IPS DF 19.7 (cell line): ENCODE results near the gene DBX2.
"Not testable (repeated sequence)": the region's sequence is repeated elsewhere in the genome, so short reads cannot be mapped to it uniquely, and the experiment has no call there.

Source experiments
- DNase-seq: peaks from one replicate; pipeline ENCODE4 v3.0.0-alpha.2; 2013; ENCODE audit warnings: low read depth, low spot score

The DBX2 gene

GRCh38 chr12:45050751-45051571 lies at the start of gene DBX2:
Gene DBX2 (minus strand): TSS chr12:45051099. CDS start chr12:45050927, 172 bp downstream.
- no peak for DNase-seq

- DNase-seq: no peak
Observed at GRCh38 chr12:45098766-45099165, 47.9 kb upstream of the DBX2 start.

- DNase-seq: not testable (repeated sequence)
Observed at GRCh38 chr12:45095417-45095816, 44.5 kb upstream of the DBX2 start.

- no peak for DNase-seq
Observed at GRCh38 chr12:45093051-45093450, 42.2 kb upstream of the DBX2 start.

- no peak for DNase-seq
Observed at GRCh38 chr12:45089411-45090075, 38.6 kb upstream of the DBX2 start.

GRCh38 chr12:45088608-45089007 lies 37.7 kb upstream of the DBX2 start:
- no peak for DNase-seq

- DNase-seq: not testable (repeated sequence)
Observed at GRCh38 chr12:45084248-45084647, 33.3 kb upstream of the DBX2 start.

GRCh38 chr12:45077251-45077650 lies 26.4 kb upstream of the DBX2 start:
- DNase-seq: peak; percentile 5

GRCh38 chr12:45076417-45077026 lies 25.6 kb upstream of the DBX2 start:
- peak; percentile 71 for DNase-seq

- DNase-seq: no peak
Observed at GRCh38 chr12:45075587-45076282, 24.8 kb upstream of the DBX2 start.

GRCh38 chr12:45065125-45065626 lies 14.3 kb upstream of the DBX2 start:
- DNase-seq: no peak

GRCh38 chr12:45060976-45061375 lies 10.1 kb upstream of the DBX2 start:
- no peak for DNase-seq

- DNase-seq: no peak
Observed at GRCh38 chr12:45051572-45052125, 750 bp upstream of the DBX2 start.

- no peak for DNase-seq
Observed at GRCh38 chr12:45049912-45050750, 768 bp downstream of the DBX2 start.

- no peak for DNase-seq
Observed at GRCh38 chr12:45042599-45042998, 8.3 kb downstream of the DBX2 start.

GRCh38 chr12:45040977-45041376 lies 9.9 kb downstream of the DBX2 start:
- no peak for DNase-seq

- no peak for DNase-seq
Observed at GRCh38 chr12:45039757-45040156, 11.1 kb downstream of the DBX2 start.

- no peak for DNase-seq
Observed at GRCh38 chr12:45034861-45035265, 16.0 kb downstream of the DBX2 start.

- DNase-seq: no peak
Observed at GRCh38 chr12:45017916-45018315, 33.0 kb downstream of the DBX2 start.

GRCh38 chr12:45014396-45014795 lies 36.5 kb downstream of the DBX2 start:
- DNase-seq: no peak

GRCh38 chr12:45012749-45013148 lies 38.1 kb downstream of the DBX2 start:
- DNase-seq: no peak
